Activated CD8-positive, alpha-beta memory T cell treated with anti-CD3 and anti-CD28 coated beads for 1 hour (primary cell): ENCODE results near the gene CDC42BPG.
A peak's percentile ranks its signal among the peaks of the same experiment; 100 is the strongest.

ENCODE experiments used
- DNase-seq, 2 donors: peaks; one replicate each; pipeline ENCODE4 v3.0.0-alpha.2; 2020; ENCODE audit warnings: low read depth in 1 of 2; ENCODE audit errors: extremely low read depth in 1 of 2

The CDC42BPG gene

GRCh38 chr11:64878494-64879243, 34.2 kb upstream of the CDC42BPG start, which contains the start of gene EHD1:
Gene EHD1, minus strand, starts transcription at chr11:64878621. Its CDS starts 157 bp downstream, at chr11:64878464.
- DNase-seq: peak; percentile 99 to 100

GRCh38 chr11:64878223-64878493, 33.7 kb upstream of the CDC42BPG start:
- no peak for DNase-seq

- no peak for DNase-seq
Observed at GRCh38 chr11:64877390-64878222, 33.2 kb upstream of the CDC42BPG start.

- no peak for DNase-seq
Observed at GRCh38 chr11:64876835-64877341, 32.4 kb upstream of the CDC42BPG start.

GRCh38 chr11:64876229-64876750, 31.8 kb upstream of the CDC42BPG start:
- DNase-seq: no peak

- DNase-seq: no peak
Observed at GRCh38 chr11:64875369-64876228, 31.1 kb upstream of the CDC42BPG start.

GRCh38 chr11:64874308-64875240, 30.1 kb upstream of the CDC42BPG start:
- DNase-seq: no peak

GRCh38 chr11:64872790-64873488, 28.5 kb upstream of the CDC42BPG start:
- no peak for DNase-seq

- DNase-seq: no peak
Observed at GRCh38 chr11:64871492-64871891, 27.0 kb upstream of the CDC42BPG start.

GRCh38 chr11:64870893-64871466, 26.5 kb upstream of the CDC42BPG start:
- DNase-seq: no peak

GRCh38 chr11:64870176-64870892, 25.9 kb upstream of the CDC42BPG start:
- DNase-seq: no peak

GRCh38 chr11:64869571-64870175, 25.2 kb upstream of the CDC42BPG start:
- no peak for DNase-seq

- no peak for DNase-seq
Observed at GRCh38 chr11:64868904-64869570, 24.6 kb upstream of the CDC42BPG start.

GRCh38 chr11:64867748-64868462, 23.5 kb upstream of the CDC42BPG start:
- DNase-seq: no peak

GRCh38 chr11:64866173-64866491, 21.7 kb upstream of the CDC42BPG start:
- DNase-seq: no peak

GRCh38 chr11:64865286-64866172, 21.1 kb upstream of the CDC42BPG start:
- DNase-seq: no peak
